ENCODE results near the gene MYH10.

Gene MYH10

DNA sequence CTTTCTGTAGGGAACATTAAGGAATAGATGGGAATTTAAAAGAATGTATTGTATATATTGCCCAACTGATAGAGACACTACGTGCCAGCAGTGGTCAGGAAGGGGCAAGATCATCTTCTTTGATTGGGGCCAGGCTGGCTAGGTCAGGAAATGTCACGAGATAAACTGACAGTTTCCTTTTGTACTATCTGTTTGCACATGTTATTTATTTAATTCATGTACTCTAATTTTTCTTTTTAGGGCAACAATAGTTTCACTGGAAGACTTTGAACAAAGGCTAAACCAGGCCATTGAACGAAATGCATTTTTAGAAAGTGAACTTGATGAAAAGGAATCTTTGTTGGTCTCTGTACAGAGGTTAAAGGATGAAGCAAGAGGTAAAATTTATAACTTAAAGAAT lies 182.2 kb downstream of the MYH10 start:
- Histone ChIP-seq H3K9ac (ENCODE audit: low read depth, low read length) (no peak overlapping the region), H3K4me1 (ENCODE audit: insufficient read depth, low read length) (peaks cover 9% of the 10 kb centered on the region), H3K36me3 (ENCODE audit: insufficient read depth, low read length) (peaks cover 7% of the 10 kb centered on the region; the same call in 1 of the 2 replicates), H3K9me3 (ENCODE audit: control insufficient read depth, insufficient read depth, low read length) (no peaks in the 10 kb centered on the region)

- no peak overlapping the region for H3K9ac ChIP-seq (ENCODE audit: low read depth, low read length)
- peaks cover 7% of the 10 kb centered on the region; the same call in 1 of the 2 replicates for H3K36me3 ChIP-seq (ENCODE audit: insufficient read depth, low read length)
- H3K9me3 ChIP-seq (ENCODE audit: control insufficient read depth, insufficient read depth, low read length) = no peaks in the 10 kb centered on the region
- H3K4me1 ChIP-seq (ENCODE audit: insufficient read depth, low read length) = peaks cover 9% of the 10 kb centered on the region
Measured at GRCh38 chr17:8447799-8448198, 182.7 kb downstream of the MYH10 start.

DNA sequence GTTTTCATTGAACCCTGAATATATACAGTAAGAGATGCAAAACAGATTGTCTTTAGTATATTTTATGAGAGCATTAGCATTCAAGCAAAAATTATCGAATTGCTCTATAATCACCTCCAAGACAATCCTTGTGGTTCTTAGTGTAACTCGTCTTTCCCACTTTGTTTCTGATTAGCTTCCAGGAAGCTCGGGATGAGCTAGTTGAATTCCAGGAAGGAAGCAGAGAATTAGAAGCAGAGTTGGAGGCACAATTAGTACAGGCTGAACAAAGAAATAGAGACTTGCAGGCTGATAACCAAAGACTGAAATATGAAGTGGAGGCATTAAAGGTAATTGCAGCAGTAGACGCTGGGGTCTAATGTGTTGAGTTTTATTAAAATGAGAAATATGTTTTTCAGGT lies 185.0 kb downstream of the MYH10 start:
- no peak overlapping the region for H3K9ac ChIP-seq (ENCODE audit: low read depth, low read length)
- peaks cover 4% of the 10 kb centered on the region; the same call in 1 of the 2 replicates for H3K36me3 ChIP-seq (ENCODE audit: insufficient read depth, low read length)
- H3K4me1 ChIP-seq (ENCODE audit: insufficient read depth, low read length) = peaks cover 9% of the 10 kb centered on the region

GRCh38 chr17:8444494-8444893 lies 186.0 kb downstream of the MYH10 start:
- H3K4me1 ChIP-seq (ENCODE audit: insufficient read depth, low read length) = peaks cover 9% of the 10 kb centered on the region
- no peaks in the 10 kb centered on the region for H3K9me3 ChIP-seq (ENCODE audit: control insufficient read depth, insufficient read depth, low read length)
- peaks cover 2% of the 10 kb centered on the region; the same call in 1 of the 2 replicates for H3K36me3 ChIP-seq (ENCODE audit: insufficient read depth, low read length)
- no peak overlapping the region for H3K9ac ChIP-seq (ENCODE audit: low read depth, low read length)

More for the DNA sequence above, 185.0 kb downstream of the MYH10 start:
- no peaks in the 10 kb centered on the region for H3K9me3 ChIP-seq (ENCODE audit: control insufficient read depth, insufficient read depth, low read length)

GRCh38 chr17:8443756-8444155 lies 186.8 kb downstream of the MYH10 start:
- Histone ChIP-seq H3K36me3 (ENCODE audit: insufficient read depth, low read length) (peaks cover 2% of the 10 kb centered on the region; the same call in 1 of the 2 replicates), H3K9me3 (ENCODE audit: control insufficient read depth, insufficient read depth, low read length) (no peaks in the 10 kb centered on the region), H3K9ac (ENCODE audit: low read depth, low read length) (no peak overlapping the region), H3K4me1 (ENCODE audit: insufficient read depth, low read length) (peaks cover 9% of the 10 kb centered on the region)

DNA sequence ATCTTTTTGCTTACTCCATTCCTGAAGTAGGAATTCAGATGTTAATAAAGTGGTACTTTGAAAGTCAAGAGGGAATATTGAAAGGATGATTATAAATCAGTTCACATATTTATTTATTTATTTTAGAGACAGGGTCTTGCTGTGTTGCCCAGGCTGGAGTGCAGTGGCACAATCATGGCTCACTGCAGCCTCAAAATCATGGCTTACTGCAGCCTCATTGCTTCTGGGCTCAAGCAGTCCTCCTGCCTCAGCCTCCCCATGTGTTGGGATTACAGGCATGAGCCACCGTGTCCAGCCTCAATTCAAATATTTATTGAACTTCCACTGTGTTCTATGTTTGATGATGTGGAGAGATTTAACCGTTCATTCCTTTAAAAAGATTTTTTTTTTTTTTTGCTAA lies 188.2 kb downstream of the MYH10 start:
- Histone ChIP-seq H3K9ac (ENCODE audit: low read depth, low read length) (no peak overlapping the region), H3K9me3 (ENCODE audit: control insufficient read depth, insufficient read depth, low read length) (no peaks in the 10 kb centered on the region), H3K4me1 (ENCODE audit: insufficient read depth, low read length) (no peaks in the 10 kb centered on the region), H3K36me3 (ENCODE audit: insufficient read depth, low read length) (no peaks in the 10 kb centered on the region; the same call in 1 of the 2 replicates)

DNA sequence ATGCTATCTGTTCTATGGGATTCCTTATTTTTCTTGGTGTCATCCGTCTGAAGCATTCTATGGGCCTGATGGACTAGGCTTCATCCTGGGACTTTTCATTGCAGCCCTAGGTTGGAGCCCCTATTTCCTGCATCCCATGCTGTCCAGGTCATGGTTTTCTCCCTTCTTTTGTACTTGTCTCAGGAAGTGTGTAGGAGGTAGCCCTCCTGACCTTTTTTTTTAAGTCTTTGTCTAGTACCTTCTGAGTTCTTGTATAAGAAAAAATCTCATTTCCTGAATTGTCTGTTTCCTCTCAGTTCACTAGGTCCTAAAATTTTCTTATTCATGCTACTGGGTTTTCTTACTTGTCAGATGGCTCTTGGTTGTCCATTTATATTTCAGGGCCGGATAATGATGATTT lies 188.8 kb downstream of the MYH10 start:
- Histone ChIP-seq H3K36me3 (ENCODE audit: insufficient read depth, low read length) (no peaks in the 10 kb centered on the region; the same call in 1 of the 2 replicates), H3K9ac (ENCODE audit: low read depth, low read length) (no peak overlapping the region), H3K9me3 (ENCODE audit: control insufficient read depth, insufficient read depth, low read length) (no peaks in the 10 kb centered on the region), H3K4me1 (ENCODE audit: insufficient read depth, low read length) (peaks cover 3% of the 10 kb centered on the region; the same call in 1 of the 2 replicates)

- H3K9me3 ChIP-seq (ENCODE audit: control insufficient read depth, insufficient read depth, low read length) = no peaks in the 10 kb centered on the region
- no peak overlapping the region for H3K9ac ChIP-seq (ENCODE audit: low read depth, low read length)
- H3K4me1 ChIP-seq (ENCODE audit: insufficient read depth, low read length) = peaks cover 3% of the 10 kb centered on the region; the same call in 1 of the 2 replicates
- H3K36me3 ChIP-seq (ENCODE audit: insufficient read depth, low read length) = no peaks in the 10 kb centered on the region; the same call in 1 of the 2 replicates
Measured at GRCh38 chr17:8439681-8440080, 190.8 kb downstream of the MYH10 start.

DNA sequence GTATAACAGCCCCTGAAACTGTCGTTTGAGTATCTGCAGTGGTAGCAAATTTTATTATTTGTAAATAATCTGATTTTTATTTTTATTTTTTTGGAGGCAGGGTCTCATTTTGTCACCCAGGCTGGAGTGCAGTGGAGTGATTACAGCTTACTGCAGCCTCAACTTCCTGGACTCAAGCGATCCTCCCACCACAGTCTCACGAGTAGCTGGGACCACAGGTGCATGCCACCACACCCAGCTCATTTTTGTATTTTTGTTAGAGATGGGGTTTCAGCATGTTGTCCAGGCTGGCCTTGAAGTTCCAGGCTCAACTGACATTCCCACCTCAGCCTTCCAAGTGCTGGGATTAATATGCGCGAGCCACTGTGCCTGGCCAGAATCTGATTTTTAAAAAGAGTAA lies 192.1 kb downstream of the MYH10 start:
- Histone ChIP-seq H3K36me3 (ENCODE audit: insufficient read depth, low read length) (no peaks in the 10 kb centered on the region; the same call in 1 of the 2 replicates), H3K4me1 (ENCODE audit: insufficient read depth, low read length) (peaks cover 3% of the 10 kb centered on the region; the same call in 1 of the 2 replicates), H3K9me3 (ENCODE audit: control insufficient read depth, insufficient read depth, low read length) (no peaks in the 10 kb centered on the region), H3K9ac (ENCODE audit: low read depth, low read length) (no peak overlapping the region)

GRCh38 chr17:8436844-8437171 lies 193.7 kb downstream of the MYH10 start:
- H3K9me3 ChIP-seq (ENCODE audit: control insufficient read depth, insufficient read depth, low read length) = no peaks in the 10 kb centered on the region
- no peaks in the 10 kb centered on the region; the same call in 1 of the 2 replicates for H3K36me3 ChIP-seq (ENCODE audit: insufficient read depth, low read length)
- peaks cover 3% of the 10 kb centered on the region; the same call in 1 of the 2 replicates for H3K4me1 ChIP-seq (ENCODE audit: insufficient read depth, low read length)
- H3K9ac ChIP-seq (ENCODE audit: low read depth, low read length) = peak overlapping the region; percentile 91

DNA sequence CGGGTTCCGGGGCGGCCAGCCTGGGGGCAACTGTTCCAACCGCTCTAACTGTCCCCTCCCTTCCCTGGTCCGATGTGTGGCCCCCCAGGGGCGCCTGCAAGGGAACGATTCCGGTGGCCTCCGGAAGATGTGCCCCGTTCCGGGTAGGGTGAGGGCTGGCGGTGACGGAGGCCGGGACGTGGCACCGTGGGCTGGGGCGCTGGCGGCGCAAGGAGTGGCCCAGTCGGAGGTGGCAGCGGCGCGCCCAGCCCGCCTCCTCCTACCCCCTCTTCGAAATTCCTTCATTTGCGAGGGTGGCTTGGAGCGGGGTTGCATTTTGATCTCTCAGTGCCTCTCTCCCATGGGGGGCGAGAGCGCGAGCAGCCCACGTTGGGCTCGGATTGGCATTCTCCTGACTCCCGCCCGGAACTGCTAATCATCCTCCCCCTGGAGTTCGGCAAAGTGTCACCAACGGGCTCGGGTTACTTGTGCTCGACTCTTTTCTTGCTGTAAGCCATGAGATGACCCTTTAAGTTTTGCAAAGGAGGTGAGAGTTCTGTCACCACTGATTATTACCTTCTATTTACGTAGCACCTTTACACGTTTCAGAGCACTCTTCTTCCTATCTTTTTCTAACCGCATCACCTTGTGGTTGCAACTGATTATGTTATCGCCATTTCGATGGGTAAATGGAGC lies 194.2 kb downstream of the MYH10 start:
- H3K36me3 ChIP-seq (ENCODE audit: insufficient read depth, low read length) = no peaks in the 10 kb centered on the region; the same call in 1 of the 2 replicates
- no peaks in the 10 kb centered on the region for H3K9me3 ChIP-seq (ENCODE audit: control insufficient read depth, insufficient read depth, low read length)
- H3K4me1 ChIP-seq (ENCODE audit: insufficient read depth, low read length) = peaks cover 3% of the 10 kb centered on the region; the same call in 1 of the 2 replicates
- H3K9ac ChIP-seq (ENCODE audit: low read depth, low read length) = peak overlapping the region; percentile 91

GRCh38 chr17:8435245-8436168 lies 195.0 kb downstream of the MYH10 start, which contains the start of gene NDEL1:
Gene NDEL1 (plus strand): TSS chr17:8435884. CDS start chr17:8444272, 8,388 bp downstream.
- Histone ChIP-seq H3K9me3 (ENCODE audit: control insufficient read depth, insufficient read depth, low read length) (no peaks in the 10 kb centered on the region), H3K36me3 (ENCODE audit: insufficient read depth, low read length) (no peaks in the 10 kb centered on the region; the same call in 1 of the 2 replicates), H3K4me1 (ENCODE audit: insufficient read depth, low read length) (peaks cover 3% of the 10 kb centered on the region; the same call in 1 of the 2 replicates), H3K9ac (ENCODE audit: low read depth, low read length) (peak within 1 kb of the TSS; percentile 91)

DNA sequence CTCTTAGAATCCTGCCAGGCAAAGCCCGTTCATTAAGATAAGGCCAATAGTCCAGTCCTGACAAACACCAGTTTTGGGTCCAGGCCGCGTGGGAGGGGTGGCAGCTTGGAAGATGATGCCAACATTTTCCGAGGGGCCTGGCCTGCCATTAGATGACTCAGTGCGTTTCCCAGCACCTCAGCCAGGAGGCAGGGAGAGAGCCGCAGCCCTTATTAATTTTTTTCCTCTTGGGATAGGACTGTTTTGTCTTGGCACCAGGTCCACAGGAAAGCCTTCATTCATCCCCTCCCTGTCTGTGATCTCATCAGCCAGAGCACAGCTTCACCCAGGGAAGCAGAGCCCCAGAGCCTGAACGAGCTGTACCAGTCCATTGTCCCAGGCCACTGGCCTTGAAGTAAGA lies 199.6 kb downstream of the MYH10 start:
- no peaks in the 10 kb centered on the region for H3K36me3 ChIP-seq (ENCODE audit: insufficient read depth, low read length)
- H3K9ac ChIP-seq (ENCODE audit: low read depth, low read length) = no peak overlapping the region
- H3K4me1 ChIP-seq (ENCODE audit: insufficient read depth, low read length) = no peaks in the 10 kb centered on the region
- H3K9me3 ChIP-seq (ENCODE audit: control insufficient read depth, insufficient read depth, low read length) = no peaks in the 10 kb centered on the region

DNA sequence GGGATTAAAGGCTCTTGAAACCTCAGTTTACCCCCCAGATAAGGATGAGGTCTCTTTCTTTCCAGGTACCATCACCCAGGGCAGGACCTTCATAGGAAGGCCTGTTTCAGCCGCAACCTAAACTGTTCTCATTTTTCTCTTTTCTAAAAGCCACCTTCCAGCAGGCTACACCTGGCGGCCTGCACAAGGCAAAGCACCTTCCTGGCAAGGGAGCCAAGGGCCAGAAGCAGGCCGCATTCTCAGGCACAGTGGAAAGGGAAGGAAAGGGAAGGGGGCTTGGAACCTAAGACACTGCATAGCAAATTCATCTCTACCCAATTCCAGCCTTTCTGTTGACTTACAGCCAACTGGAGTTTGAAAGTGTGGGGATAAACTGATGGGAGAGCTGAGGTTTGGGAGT lies 203.7 kb downstream of the MYH10 start:
- Histone ChIP-seq H3K9ac (ENCODE audit: low read depth, low read length) (no peak overlapping the region), H3K9me3 (ENCODE audit: control insufficient read depth, insufficient read depth, low read length) (no peaks in the 10 kb centered on the region), H3K36me3 (ENCODE audit: insufficient read depth, low read length) (no peaks in the 10 kb centered on the region), H3K4me1 (ENCODE audit: insufficient read depth, low read length) (no peaks in the 10 kb centered on the region)
